Keratinocyte (primary cell): ENCODE results near the gene B3GNT4. TPM values are rescaled to one million over a fixed set of nuclear protein-coding genes. Genes with fewer than 3 reads are reported as not detected.

Source experiments
- DNase-seq: peaks from one replicate; pipeline ENCODE4 v3.0.0-alpha.2; 2011; ENCODE audit warnings: low read depth, missing footprints, low spot score
- FAIRE-seq: peaks from 2 replicates; lab custom pipeline; 2011; peaks lifted over from hg19 to GRCh38; lab: Jason Lieb, UNC
- H2AFZ ChIP-seq: 2 replicates; pipeline ENCODE4 v1.6.0; 2012; ENCODE audit warnings: low read length, control low read depth, inconsistent platforms; ENCODE audit not compliant: control insufficient read depth
- H3K27ac ChIP-seq: 2 replicates; pipeline ENCODE4 v1.5.1; 2011; ENCODE audit warnings: low read length; ENCODE audit not compliant: control insufficient read depth, insufficient read depth
- H3K27me3 ChIP-seq: 3 replicates; pipeline ENCODE4 v1.6.0; 2011; ENCODE audit warnings: low read length; ENCODE audit not compliant: control insufficient read depth, insufficient read depth; ENCODE audit errors: extremely low read depth
- H3K36me3 ChIP-seq, 2 experiments: 2 replicates in 1 of 2; 3 replicates in 1 of 2; pipeline ENCODE4 v1.5.1; 2011; ENCODE audit warnings: low read length in 2 of 2, mild to moderate bottlenecking in 1 of 2; ENCODE audit not compliant: control insufficient read depth in 2 of 2, insufficient read depth in 2 of 2; ENCODE audit errors: extremely low read depth in 1 of 2
- H3K4me1 ChIP-seq: 3 replicates; pipeline ENCODE4 v1.5.1; 2011; ENCODE audit warnings: low read length; ENCODE audit not compliant: control insufficient read depth, insufficient read depth; ENCODE audit errors: extremely low read depth
- H3K4me2 ChIP-seq: 3 replicates; pipeline ENCODE4 v1.6.0; 2011; ENCODE audit warnings: low read depth, low read length; ENCODE audit not compliant: control insufficient read depth, insufficient read depth; ENCODE audit errors: extremely low read depth
- H3K4me3 ChIP-seq, 3 experiments: fragments of 200-600 bp in 1 of 3; sonication (generic) in 1 of 3; 2 replicates in 2 of 3; 3 replicates in 1 of 3; pipeline ENCODE4 v1.5.1; 2011 to 2016; ENCODE audit warnings: low read length in 3 of 3, mild to moderate bottlenecking in 3 of 3, control low read depth in 2 of 3, inconsistent platforms in 1 of 3, low read depth in 1 of 3, mixed read lengths in 1 of 3, mixed run types in 1 of 3, moderate library complexity in 1 of 3; ENCODE audit not compliant: control insufficient read depth in 2 of 3, insufficient read depth in 2 of 3; ENCODE audit errors: extremely low read depth in 1 of 3
- H3K79me2 ChIP-seq: 2 replicates; pipeline ENCODE4 v1.6.0; 2012; ENCODE audit warnings: low read length; ENCODE audit not compliant: control insufficient read depth, insufficient read depth
- H3K9ac ChIP-seq: 3 replicates; pipeline ENCODE4 v1.6.0; 2011; ENCODE audit warnings: low read length; ENCODE audit not compliant: control insufficient read depth, insufficient read depth; ENCODE audit errors: extremely low read depth
- H3K9me1 ChIP-seq: 3 replicates; pipeline ENCODE4 v1.6.0; 2011; ENCODE audit warnings: low read length; ENCODE audit not compliant: control insufficient read depth, insufficient read depth; ENCODE audit errors: extremely low read depth
- H3K9me3 ChIP-seq: 2 replicates; pipeline ENCODE4 v1.5.1; 2012; ENCODE audit warnings: low read depth, low read length; ENCODE audit not compliant: control insufficient read depth
- H4K20me1 ChIP-seq: 3 replicates; pipeline ENCODE4 v1.6.0; 2011; ENCODE audit warnings: low read length; ENCODE audit not compliant: control insufficient read depth, insufficient read depth; ENCODE audit errors: extremely low read depth
- EZH2 ChIP-seq: IDR thresholded peaks from one replicate; pipeline ENCODE4 v1.6.1; 2012; ENCODE audit warnings: inconsistent platforms, mild to moderate bottlenecking, low read length, moderate library complexity
- dilution Hi-C: fragments of 300-500 bp; cut with MboI; formaldehyde crosslinking; loops from one replicate; pipeline ENCODE4 v1.7.0; 2020; ENCODE audit warnings: low sequenced_read_pairs; ENCODE audit not compliant: extremely low pct_ligation_motif_present
- polyA plus RNA-seq, 5 experiments: library from polyadenylated mRNA; depleted of rRNA in 3 of 5; stranded (reverse) in 3 of 5; stranded (forward) in 1 of 5; unstranded in 1 of 5; fragments of >200 nt; gene quantifications; 1 replicate in 1 of 5; 2 replicates in 3 of 5; 3 replicates in 1 of 5; pipeline versions ENCODE4 v1.2.1 to v1.2.3, GENCODE V29; 2011 to 2012; ENCODE audit warnings: missing spikeins in 2 of 5, low read depth in 1 of 5, low replicate concordance in 1 of 5
- TF ChIP-seq, protein P1 (sequence below), 3 experiments: IDR thresholded peaks in 1 of 3; conservative IDR thresholded peaks in 1 of 3; optimal IDR thresholded peaks in 1 of 3; 2 replicates in 2 of 3; 3 replicates in 1 of 3; pipeline versions ENCODE3 to v1.5.1; 2011; ENCODE audit warnings: low read length in 3 of 3, mild to moderate bottlenecking in 3 of 3, moderate library complexity in 2 of 3, control low read depth in 1 of 3, inconsistent platforms in 1 of 3; ENCODE audit not compliant: insufficient read depth in 2 of 3; ENCODE audit errors: extremely low read depth in 1 of 3

The B3GNT4 gene
- polyA plus RNA-seq, 1 donor (not counting 4 experiments of a cell fraction or from before 2014, with no cell fraction given): 1.7 TPM

DNA sequence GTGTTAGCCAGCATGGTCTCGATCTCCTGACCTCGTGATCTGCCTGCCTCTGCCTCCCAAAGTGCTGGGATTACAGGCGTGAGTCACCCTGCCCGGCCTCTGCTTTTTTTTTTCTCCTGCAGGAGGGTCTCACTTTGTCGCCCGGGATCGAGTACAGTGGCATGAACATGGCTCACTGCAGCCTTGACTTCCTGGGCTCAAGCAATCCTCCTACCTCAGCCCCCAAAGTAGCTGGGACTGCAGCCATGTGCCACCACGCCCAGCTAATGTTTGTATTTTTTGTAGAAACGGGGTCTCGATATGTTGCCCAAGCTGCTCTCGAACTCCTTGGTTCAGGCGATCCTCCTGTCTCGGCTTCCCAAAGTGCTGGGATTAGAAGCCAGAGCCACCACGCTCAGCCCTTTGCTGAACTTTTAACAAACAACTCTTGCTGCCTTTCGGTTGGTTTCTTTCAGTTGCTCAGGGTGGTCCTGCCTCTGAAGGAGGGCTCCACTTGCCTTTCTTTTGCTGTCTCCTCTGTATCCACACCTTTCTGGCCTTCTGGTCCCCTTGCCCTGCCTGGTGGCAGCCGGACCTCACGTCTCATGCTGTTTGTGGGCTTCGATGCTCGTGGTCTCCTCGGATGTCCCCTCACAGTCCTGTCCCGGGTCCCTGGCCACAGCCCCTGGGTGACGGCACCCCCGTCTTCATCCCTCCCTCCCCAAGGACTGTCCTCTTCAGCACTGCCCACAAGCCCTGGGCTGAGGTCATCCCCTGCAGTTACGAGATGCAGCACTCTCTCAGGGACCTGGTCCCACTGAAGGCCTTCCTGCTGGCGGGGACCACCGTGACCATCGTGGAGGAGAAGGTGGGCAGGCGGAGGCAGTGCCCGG, 3.8 kb upstream of the B3GNT4 start:
- TF ChIP-seq EZH2: no peak
- TF ChIP-seq, protein P1, sequence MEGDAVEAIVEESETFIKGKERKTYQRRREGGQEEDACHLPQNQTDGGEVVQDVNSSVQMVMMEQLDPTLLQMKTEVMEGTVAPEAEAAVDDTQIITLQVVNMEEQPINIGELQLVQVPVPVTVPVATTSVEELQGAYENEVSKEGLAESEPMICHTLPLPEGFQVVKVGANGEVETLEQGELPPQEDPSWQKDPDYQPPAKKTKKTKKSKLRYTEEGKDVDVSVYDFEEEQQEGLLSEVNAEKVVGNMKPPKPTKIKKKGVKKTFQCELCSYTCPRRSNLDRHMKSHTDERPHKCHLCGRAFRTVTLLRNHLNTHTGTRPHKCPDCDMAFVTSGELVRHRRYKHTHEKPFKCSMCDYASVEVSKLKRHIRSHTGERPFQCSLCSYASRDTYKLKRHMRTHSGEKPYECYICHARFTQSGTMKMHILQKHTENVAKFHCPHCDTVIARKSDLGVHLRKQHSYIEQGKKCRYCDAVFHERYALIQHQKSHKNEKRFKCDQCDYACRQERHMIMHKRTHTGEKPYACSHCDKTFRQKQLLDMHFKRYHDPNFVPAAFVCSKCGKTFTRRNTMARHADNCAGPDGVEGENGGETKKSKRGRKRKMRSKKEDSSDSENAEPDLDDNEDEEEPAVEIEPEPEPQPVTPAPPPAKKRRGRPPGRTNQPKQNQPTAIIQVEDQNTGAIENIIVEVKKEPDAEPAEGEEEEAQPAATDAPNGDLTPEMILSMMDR (optimal IDR thresholded peaks at IDR 0.05 in 1 of 3, IDR thresholded peaks at IDR 0.05 in 1 of 3, conservative IDR thresholded peaks at IDR 0.05 in 1 of 3; ENCODE audit: extremely low read depth in 1 of 3, insufficient read depth in 2 of 3, low read length in 3 of 3): no peak
- Histone ChIP-seq H2AFZ (no peak overlapping the region), H4K20me1 (no peaks in the 10 kb centered on the region), H3K4me3 (no peak overlapping the region), H3K79me2 (no peaks in the 10 kb centered on the region), H3K9me3 (peaks cover 3% of the 10 kb centered on the region), H3K27me3 (peaks cover 9% of the 10 kb centered on the region), H3K36me3 (no peaks in the 10 kb centered on the region), H3K9me1 (no peaks in the 10 kb centered on the region), H3K4me2 (no peak overlapping the region), H3K9ac (no peak overlapping the region), H3K4me1 (peaks cover 3% of the 10 kb centered on the region), H3K27ac (no peak overlapping the region)
- FAIRE-seq (no peak), DNase-seq (no peak)
- dilution Hi-C loops: no loop called here

DNA sequence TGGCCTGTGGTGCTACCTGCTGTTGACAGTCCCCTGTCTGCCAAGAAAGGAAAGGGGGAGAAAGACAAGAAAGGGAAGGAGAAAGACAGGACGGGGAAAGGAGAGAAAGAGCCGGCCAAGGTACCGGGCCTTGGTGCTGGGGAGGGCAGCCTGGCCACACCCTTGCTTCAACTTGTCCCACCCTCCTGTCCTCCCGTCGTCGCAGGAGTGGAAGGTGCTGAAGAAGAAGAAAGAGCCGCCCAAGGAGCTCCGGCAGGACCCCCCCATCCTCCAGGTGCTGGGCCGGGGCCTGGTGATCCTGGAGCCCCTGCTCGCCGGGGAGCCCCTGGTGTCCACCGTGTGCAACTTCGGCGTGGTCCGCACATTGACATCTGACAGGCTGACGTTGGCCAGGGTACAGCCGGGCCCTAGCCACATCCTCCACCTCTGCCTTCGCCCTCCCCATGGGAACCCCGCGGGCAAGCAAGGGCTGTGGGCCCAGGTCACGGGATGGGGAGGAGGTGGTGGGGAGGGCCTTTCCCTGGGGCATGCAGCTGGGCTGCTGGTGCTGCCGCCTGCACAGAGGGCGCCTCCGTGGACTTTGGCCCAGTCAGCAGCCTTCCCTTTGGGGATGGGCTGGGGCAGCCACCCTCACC, 2.9 kb upstream of the B3GNT4 start:
- H3K9me1 ChIP-seq: no peaks in the 10 kb centered on the region
- H3K4me1 ChIP-seq: peaks cover 3% of the 10 kb centered on the region
- no peaks in the 10 kb centered on the region for H3K36me3 ChIP-seq
- no peak overlapping the region for H2AFZ ChIP-seq
- no peaks in the 10 kb centered on the region for H3K79me2 ChIP-seq
- no peak overlapping the region for H3K27ac ChIP-seq
- H3K4me2 ChIP-seq: no peak overlapping the region
- no peak overlapping the region for H3K9ac ChIP-seq
- no peak overlapping the region for H3K4me3 ChIP-seq
- no peak for TF ChIP-seq EZH2
- TF ChIP-seq, protein P1 (optimal IDR thresholded peaks at IDR 0.05 in 1 of 3, IDR thresholded peaks at IDR 0.05 in 1 of 3, conservative IDR thresholded peaks at IDR 0.05 in 1 of 3; ENCODE audit: extremely low read depth in 1 of 3, insufficient read depth in 2 of 3, low read length in 3 of 3): no peak
- DNase-seq (no peak), FAIRE-seq (no peak)
- no peaks in the 10 kb centered on the region for H4K20me1 ChIP-seq
- peaks cover 12% of the 10 kb centered on the region for H3K27me3 ChIP-seq
- dilution Hi-C loops: no loop called here
- no peaks in the 10 kb centered on the region for H3K9me3 ChIP-seq
